ENCODE data around the gene CTNNA1.
"Not testable (repeated sequence)": the region's sequence is repeated elsewhere in the genome, so short reads cannot be mapped to it uniquely, and the experiment has no call there.

The CTNNA1 gene

GRCh38 chr5:138905541-138905940 is 152.3 kb downstream of the CTNNA1 start:
- FAIRE-seq, result no peak

GRCh38 chr5:138909734-138910133 is 156.5 kb downstream of the CTNNA1 start:
- FAIRE-seq, result no peak

DNA sequence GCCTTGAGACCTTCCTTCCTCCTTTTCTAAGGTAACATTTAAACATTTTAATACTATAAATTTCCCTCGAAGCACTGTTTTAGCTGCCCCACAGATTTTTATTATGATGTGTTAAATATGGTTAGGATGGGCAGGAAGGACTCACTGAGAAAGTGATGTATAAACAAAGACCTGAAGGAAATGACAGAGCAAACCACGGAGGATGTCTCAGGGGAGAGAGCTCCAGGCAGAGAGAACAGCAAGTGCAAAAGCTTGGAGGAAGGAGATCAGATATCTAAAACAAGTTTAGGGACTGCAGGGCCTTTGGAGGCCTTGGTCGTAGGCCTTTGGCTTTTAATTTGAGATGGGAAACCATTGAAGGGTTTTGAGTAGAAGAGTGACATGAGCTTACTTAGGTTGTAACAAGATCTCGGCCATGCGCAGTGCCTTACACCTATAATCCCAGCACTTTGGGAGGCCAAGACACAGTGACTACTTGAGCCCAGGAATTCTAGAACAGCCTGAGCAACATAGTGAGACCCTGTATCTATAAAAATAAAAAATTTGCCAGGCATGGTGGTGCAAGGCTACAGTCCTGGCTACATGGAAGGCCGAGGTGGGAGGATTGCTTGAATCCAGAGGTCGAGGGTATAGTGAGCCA is 157.4 kb downstream of the CTNNA1 start:
- no peak for FAIRE-seq

DNA sequence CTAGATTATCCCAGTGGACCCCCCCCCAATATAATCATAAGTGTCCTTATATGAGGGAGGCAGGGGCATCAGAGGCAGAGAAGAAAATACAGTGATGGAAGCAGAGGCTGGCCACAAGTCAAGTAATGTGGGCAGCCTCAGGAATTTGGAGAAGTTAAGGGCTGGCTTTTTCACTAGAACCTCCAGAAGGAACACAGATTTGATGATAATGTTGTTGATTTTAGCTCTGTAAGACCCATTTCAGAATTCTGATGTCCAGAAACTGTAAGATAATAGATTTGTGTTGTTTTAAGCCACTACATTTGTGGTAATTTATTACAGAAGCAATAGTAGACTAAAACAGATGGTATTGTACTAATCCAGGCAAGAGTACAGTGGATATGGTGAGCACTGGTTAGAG is 158.2 kb downstream of the CTNNA1 start:
- no peak for FAIRE-seq

DNA sequence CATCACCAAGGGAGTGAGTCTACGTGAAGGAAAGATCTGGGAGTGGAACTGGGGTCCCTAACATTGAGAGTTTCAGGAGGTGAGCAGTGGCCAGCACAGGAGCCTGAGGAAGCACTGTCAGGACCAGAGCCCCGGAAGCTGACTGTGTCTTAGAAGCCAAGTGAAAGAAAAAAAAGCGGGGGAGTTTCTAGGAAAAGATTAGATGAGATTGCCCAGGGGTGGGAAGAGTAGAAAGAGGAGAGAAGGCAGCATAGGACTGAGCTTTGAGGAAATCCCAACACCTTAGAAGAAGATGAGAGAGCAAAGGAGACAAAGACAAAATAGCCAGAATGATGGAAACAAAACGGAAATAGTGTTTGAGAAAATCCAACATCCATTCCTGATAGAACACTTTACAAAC is 158.9 kb downstream of the CTNNA1 start:
- FAIRE-seq, result no peak

DNA sequence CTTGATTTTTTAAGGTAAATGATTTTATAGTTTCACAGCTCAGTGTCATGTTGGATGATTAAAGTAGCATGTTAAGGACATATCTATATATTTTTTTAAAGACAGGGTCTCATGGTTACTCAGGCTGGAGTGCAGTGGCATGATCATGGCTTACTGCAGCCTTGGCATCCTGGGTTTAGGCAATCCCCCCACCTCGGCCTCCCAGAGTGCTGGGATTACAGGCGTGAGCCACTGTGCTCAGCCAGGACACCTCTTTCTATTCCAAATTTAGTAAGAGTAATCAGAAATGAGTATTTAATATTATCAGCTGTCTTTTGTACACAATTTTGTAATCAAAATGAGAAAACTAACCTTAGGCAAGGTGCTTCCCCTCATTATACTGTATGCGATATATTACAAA is 160.5 kb downstream of the CTNNA1 start:
- FAIRE-seq, result no peak

GRCh38 chr5:138914338-138914737 is 161.1 kb downstream of the CTNNA1 start:
- FAIRE-seq, result no peak

DNA sequence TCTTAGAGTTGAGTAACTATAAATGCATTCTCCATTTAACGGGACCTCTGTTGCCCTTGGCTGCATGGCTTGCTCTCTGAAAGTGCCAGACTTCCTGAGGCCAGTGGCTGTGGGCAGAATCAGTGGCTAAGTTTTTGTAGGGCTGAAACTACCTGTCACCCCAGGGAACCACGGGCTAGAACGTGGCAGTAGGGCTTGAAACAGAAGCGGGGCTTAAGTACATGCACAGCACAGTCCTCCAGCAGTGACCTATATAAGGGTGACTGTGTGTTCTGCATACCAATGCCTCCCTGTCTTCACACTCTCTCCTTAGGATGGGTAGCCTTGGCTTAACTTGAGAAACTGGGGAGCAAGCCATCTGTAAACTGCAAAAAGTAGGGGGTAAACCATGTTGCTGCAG is 165.5 kb downstream of the CTNNA1 start:
- no peak for FAIRE-seq

- no peak for FAIRE-seq
Measured at GRCh38 chr5:138920181-138920580, 167.0 kb downstream of the CTNNA1 start.

DNA sequence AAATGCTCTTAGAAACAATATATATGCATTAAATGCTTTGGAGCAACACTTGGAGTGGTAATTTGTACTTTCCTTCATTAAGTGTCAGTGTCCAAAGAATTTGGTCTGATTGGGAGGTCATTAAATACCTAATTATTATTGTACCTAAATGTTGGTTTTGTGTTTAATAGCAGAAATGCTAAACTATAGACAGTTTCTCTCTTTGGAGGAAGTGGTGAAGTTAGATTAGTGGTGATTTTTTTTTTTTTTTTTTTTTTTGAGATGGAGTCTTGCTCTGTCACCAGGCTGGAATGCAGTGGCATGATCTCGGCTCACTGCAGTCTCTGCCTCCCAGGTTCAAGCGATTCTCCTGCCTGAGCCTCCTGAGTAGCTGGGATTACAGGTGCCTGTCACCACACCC is 168.1 kb downstream of the CTNNA1 start:
- FAIRE-seq, result not testable (repeated sequence)

GRCh38 chr5:138922494-138922893 is 169.3 kb downstream of the CTNNA1 start:
- no peak for FAIRE-seq

GRCh38 chr5:138925090-138925635 is 171.9 kb downstream of the CTNNA1 start:
- no peak for FAIRE-seq

GRCh38 chr5:138926257-138926656 is 173.0 kb downstream of the CTNNA1 start:
- FAIRE-seq, result no peak

DNA sequence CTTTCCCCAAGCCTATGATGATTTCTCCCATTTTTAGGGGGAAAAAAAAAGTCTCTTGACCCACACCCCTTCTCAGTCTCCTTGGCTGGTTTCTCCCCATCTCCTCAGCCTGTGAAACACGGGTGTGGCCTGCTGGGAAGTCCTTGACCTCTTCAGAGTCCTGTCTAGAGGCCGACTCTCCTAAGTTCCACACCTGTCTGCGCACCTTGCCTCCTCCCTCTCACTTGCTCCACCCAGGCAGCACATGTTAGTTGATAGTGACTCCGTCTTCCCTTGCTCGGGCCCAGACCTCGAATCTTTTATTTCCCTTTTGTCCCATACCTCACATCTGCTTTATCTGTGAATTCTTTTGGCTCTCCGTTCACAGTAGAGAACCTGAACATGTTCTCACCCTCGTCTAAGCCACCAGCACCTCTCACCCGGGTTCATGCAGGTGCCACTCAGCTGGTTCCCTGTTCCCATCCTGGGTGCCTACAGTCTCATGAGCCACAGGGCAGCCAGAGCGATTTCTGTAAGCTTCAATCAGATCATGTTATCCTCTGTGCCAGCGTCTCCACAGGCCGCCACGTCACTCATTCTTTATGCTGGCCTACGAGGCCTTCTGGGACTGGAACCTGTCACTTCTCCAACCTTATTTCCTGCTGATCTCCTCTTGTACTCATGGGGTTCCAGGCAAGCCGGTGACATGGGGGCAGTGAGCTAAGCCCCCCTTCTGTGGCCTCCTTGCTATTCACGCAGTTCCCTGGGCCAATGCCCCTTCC is 173.6 kb downstream of the CTNNA1 start:
- no peak for FAIRE-seq

GRCh38 chr5:138927544-138927943 is 174.3 kb downstream of the CTNNA1 start:
- FAIRE-seq, result no peak

- FAIRE-seq, result no peak
Measured at GRCh38 chr5:138927979-138928378, 174.8 kb downstream of the CTNNA1 start.

- no peak for FAIRE-seq
Measured at GRCh38 chr5:138929571-138929955, 176.3 kb downstream of the CTNNA1 start.

DNA sequence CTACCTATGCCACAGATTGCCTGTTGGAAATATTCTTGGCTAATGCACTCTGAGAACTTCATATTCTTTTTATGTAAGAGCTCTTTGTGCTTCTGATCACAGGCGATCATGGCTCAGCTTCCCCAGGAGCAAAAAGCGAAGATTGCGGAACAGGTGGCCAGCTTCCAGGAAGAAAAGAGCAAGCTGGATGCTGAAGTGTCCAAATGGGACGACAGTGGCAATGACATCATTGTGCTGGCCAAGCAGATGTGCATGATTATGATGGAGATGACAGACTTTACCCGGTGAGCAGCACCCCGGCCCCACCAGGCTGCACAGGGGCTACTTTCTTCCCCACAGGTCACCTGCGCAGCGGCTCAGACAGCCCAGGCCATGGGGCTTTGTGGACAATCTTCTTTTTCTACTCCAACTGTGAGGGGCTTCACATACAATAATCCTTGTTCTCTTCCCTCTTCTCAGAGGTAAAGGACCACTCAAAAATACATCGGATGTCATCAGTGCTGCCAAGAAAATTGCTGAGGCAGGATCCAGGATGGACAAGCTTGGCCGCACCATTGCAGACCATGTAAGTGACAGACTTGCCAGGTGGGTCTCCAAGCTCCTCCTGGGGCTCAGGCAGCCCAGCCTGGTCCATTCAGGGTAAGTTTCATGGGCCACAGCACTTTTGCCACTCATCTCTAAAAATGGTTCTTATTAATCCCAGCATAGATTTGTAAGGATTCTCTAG is 177.3 kb downstream of the CTNNA1 start:
- FAIRE-seq, result no peak

GRCh38 chr5:138932171-138932810 is 179.1 kb downstream of the CTNNA1 start:
- no peak for FAIRE-seq

GRCh38 chr5:138933522-138934290 is 180.5 kb downstream of the CTNNA1 start:
- FAIRE-seq, result no peak

GRCh38 chr5:138934971-138935370 is 181.7 kb downstream of the CTNNA1 start:
- FAIRE-seq, result no peak

GRCh38 chr5:138935466-138935865 is 182.2 kb downstream of the CTNNA1 start:
- no peak for FAIRE-seq

Measured in G401.6 (cell line).